Esophagus (tissue), 2 donors: ENCODE results near the gene FGFRL1. TPM values are rescaled to one million over a fixed set of nuclear protein-coding genes. Genes with fewer than 3 reads are reported as not detected.
"Not testable (repeated sequence)": the region's sequence is repeated elsewhere in the genome, so short reads cannot be mapped to it uniquely, and the experiment has no call there.

ENCODE experiments used
- H3K27ac ChIP-seq, 2 donors: one replicate each; pipeline ENCODE4 v1.5.1; 2013; ENCODE audit warnings: low read depth in 2 of 2, mild to moderate bottlenecking in 2 of 2, inconsistent platforms in 1 of 2, low read length in 1 of 2, moderate library complexity in 1 of 2
- H3K27me3 ChIP-seq, 2 donors: one replicate each; pipeline ENCODE4 v1.6.1; 2013; ENCODE audit warnings: low read length in 2 of 2, control low read depth in 1 of 2, mild to moderate bottlenecking in 1 of 2; ENCODE audit not compliant: insufficient read depth in 2 of 2, control insufficient read depth in 1 of 2
- H3K36me3 ChIP-seq, 2 donors: one replicate each; pipeline ENCODE4 v1.6.1; 2013; ENCODE audit warnings: low read length in 1 of 2; ENCODE audit not compliant: control insufficient read depth in 2 of 2, insufficient read depth in 2 of 2
- H3K4me1 ChIP-seq, 2 donors: one replicate each; pipeline ENCODE4 v1.6.1; 2013; ENCODE audit warnings: low read length in 1 of 2; ENCODE audit not compliant: control insufficient read depth in 2 of 2, insufficient read depth in 2 of 2
- H3K4me3 ChIP-seq, 2 donors: one replicate each; pipeline ENCODE4 v1.5.1; 2013; ENCODE audit warnings: low read length in 2 of 2, mild to moderate bottlenecking in 2 of 2, low read depth in 1 of 2, moderate library complexity in 1 of 2
- H3K9me3 ChIP-seq, 2 donors: one replicate each; pipeline ENCODE4 v1.6.1; 2013; ENCODE audit warnings: mild to moderate bottlenecking in 2 of 2, low read depth in 1 of 2, low read length in 1 of 2, moderate library complexity in 1 of 2; ENCODE audit not compliant: control insufficient read depth in 2 of 2, insufficient read depth in 1 of 2
- WGBS, 2 donors: extraction: QIAGEN DNeasy Blood & Tissue Kit; methylation state at CpG; one replicate each; pipeline ENCODE4 v1.1.7; 2013; 5-methylcytosine and 5-hydroxymethylcytosine counted together
- polyA plus RNA-seq, 2 donors: library from polyadenylated mRNA; stranded (reverse); fragments of 200-250 nt; gene quantifications; one replicate each; pipeline ENCODE4 v1.2.3, GENCODE V29; 2013
- donor health status: healthy with polysubstance abuse.
- donor health status: Bipolar disorder and iron deficiency.

Gene FGFRL1
- polyA plus RNA-seq, 2 donors, result 2.3 to 3.4 TPM

DNA sequence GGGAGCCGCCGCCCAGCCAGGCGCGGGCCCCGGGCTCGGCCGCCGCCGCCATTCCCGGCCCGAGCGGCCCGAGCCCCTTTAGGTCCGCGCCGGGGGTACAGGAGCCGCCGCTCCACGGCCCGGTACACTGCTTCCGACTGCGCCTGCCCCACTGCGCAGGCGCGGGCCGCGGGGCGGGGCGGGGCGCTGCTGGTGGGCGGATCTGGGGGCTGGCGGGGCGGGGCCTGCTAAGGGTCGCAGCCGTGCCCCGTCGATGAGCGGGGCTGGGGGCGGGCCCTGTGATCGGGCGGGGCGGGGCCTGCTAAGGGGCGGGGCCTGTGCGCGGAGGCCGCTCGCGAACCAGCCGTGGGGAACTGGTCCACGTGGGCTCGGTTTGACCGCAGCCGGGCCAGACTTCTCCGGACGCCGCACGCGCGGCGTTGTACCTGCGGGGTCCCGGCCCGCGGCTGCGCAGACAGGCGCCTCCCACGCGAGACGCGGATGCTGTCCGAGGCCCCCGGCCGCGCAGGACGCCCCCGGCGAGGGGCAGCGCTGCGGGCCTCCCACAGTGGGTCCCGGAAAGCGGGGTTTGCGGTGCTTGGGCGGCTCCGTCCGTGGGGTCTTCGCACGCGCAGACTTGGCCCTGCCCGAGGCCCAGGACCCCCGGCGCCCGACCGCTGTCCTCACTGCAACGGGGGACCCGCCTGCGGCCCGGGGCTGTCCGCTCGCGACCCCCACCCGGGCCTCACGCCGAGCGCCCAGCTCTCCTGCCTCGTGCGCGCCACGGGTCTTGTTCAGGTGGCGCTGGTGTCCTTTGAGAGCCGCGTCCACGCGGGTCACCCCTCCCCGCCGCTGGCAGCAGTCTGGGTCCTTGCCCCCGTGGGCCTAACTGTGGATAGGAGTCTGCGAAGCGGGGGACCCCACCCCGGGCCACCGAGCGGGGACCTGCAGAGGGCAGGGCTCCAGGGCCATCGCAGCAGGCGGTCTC lies 37.7 kb upstream of the FGFRL1 start, which contains the start of gene DGKQ:
Gene DGKQ, minus strand, starts transcription at position 139 of the 967 bp plus-strand sequence. Its CDS starts 87 bp downstream, at position 52.
- WGBS, 2 donors, result 25 to 41% methylated on average over 79 to 123 of the region's 123 CpGs
- no peaks in the 10 kb centered on the region for H3K27me3 ChIP-seq
- no peaks in the 10 kb centered on the region for H3K9me3 ChIP-seq
- peaks cover 11 to 25% of the 10 kb centered on the region in 2 donors for H3K4me1 ChIP-seq
- peak within 1 kb of the TSS; percentile 26 to 48 for H3K27ac ChIP-seq
- H3K4me3 ChIP-seq, result peak within 1 kb of the TSS; percentile 60 to 83
- no peaks in the 10 kb centered on the region for H3K36me3 ChIP-seq

DNA sequence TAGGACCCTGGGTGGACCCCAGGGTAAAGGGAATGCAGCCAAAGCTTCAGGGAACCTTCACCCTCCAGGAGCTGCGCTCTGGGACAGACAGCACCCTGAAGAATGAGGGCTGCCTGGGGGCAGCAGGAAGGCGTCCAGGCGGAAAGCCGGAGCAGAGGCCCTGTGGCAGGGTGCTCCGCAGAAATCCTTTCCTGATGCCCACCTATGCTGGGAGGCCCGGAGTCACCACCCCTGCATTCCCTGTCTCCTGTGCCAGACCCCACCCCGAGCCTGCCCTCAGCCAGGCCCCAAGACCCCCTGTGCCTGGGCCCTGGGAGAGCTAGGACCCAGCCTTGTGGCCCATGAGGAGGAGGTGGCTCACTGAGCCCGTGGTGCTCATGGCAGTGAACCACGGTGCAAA lies 36.8 kb upstream of the FGFRL1 start:
- Histone ChIP-seq H3K9me3 (no peaks in the 10 kb centered on the region), H3K4me1 (peaks cover 11 to 20% of the 10 kb centered on the region in 2 donors), H3K27ac (no peak overlapping the region), H3K36me3 (no peaks in the 10 kb centered on the region), H3K4me3 (no peak overlapping the region), H3K27me3 (no peaks in the 10 kb centered on the region)
- WGBS, 2 donors, result 88 to 90% methylated on average over 8 to 9 of the region's 9 CpGs

DNA sequence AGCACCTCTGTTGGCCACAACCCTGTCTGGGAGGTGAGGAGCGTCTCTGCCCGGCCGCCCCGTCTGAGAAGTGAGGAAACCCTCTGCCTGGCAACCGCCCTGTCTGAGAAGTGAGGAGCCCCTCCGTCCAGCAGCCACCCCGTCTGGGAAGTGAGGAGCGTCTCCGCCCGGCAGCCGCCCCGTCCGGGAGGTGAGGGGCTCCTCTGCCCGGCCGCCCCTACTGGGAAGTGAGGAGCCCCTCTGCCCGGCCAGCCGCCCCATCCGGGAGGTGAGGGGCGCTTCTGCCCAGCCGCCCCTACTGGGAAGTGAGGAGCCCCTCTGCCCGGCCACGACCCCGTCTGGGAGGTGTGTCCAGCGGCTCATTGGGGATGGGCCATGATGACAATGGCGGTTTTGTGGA lies 35.4 kb upstream of the FGFRL1 start:
- H3K4me3 ChIP-seq, H3K36me3 ChIP-seq, H3K27me3 ChIP-seq, H3K9me3 ChIP-seq, H3K27ac ChIP-seq: not testable (repeated sequence)
- WGBS, 2 donors, result 95 to 97% methylated on average over 16 to 24 of the region's 25 CpGs
- H3K4me1 ChIP-seq, result peaks cover 11 to 16% of the 10 kb centered on the region in 2 donors

DNA sequence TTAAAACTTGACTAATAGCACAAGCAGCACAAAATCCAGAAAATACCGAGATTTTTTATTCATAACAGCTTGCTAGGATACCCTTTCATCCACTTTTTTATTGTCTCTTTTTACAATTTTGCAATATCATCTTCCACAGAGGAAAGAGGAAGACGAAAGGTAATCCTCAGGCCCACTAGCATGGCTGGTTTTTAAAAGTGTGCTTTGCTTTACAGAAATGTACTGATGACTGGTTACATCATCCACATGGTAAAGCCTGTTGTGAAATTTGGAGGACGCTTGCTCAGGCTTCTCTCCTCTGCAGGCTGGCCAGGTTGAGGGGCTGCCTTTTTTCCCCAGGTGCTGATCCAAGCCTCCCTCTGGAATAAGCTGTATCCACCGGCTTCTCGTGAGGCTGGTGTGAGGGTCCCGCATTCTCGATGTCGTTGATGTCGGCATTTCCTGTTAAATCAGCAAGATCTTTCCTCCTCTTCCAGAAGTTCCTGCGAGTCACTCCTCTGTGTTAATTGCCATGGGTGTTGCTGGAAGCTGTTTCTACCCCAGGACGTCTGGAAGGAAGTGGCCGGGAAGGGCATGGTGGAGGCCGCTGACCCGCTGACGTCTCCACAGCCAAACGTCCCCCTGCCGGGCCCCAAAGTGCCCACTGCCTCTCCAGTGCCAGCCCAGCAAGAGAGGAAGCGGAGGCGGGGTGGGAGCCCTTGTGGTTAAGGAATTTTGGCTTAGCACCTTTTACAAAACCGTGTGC lies 32.3 kb upstream of the FGFRL1 start:
- Histone ChIP-seq H3K4me3 (no peak overlapping the region), H3K4me1 (no peaks in the 10 kb centered on the region), H3K36me3 (no peaks in the 10 kb centered on the region), H3K27ac (no peak overlapping the region), H3K9me3 (no peaks in the 10 kb centered on the region), H3K27me3 (no peaks in the 10 kb centered on the region)
- WGBS, 2 donors, result 66 to 72% methylated on average over 20 of the region's 20 CpGs

DNA sequence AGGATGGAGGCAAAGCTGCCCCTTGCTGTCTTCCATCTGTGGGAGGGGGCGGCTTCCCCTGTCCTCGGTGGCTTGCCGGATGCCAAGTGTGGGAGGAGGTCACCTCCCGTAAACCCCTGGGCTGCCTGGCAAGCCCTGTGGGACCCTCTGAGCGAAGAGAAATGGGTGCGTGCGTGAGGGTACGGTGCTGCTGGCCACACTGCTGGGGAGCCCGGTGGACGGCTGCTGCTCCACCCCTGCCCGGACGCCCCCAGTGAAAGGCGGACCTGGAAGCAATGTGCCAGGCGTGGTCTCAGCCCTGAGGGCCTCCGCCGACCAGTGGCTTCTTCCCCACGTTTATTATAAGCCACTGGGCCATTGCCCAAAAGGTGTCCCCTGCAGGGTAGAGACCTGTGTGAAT lies 29.1 kb upstream of the FGFRL1 start:
- H3K27me3 ChIP-seq, result no peaks in the 10 kb centered on the region
- H3K27ac ChIP-seq, result no peak overlapping the region
- H3K36me3 ChIP-seq, result no peaks in the 10 kb centered on the region
- no peak overlapping the region for H3K4me3 ChIP-seq
- 91 to 93% methylated on average over 17 of the region's 17 CpGs for WGBS, 2 donors
- H3K9me3 ChIP-seq, result no peaks in the 10 kb centered on the region
- peaks cover 0 to 2% of the 10 kb centered on the region in 2 donors for H3K4me1 ChIP-seq

DNA sequence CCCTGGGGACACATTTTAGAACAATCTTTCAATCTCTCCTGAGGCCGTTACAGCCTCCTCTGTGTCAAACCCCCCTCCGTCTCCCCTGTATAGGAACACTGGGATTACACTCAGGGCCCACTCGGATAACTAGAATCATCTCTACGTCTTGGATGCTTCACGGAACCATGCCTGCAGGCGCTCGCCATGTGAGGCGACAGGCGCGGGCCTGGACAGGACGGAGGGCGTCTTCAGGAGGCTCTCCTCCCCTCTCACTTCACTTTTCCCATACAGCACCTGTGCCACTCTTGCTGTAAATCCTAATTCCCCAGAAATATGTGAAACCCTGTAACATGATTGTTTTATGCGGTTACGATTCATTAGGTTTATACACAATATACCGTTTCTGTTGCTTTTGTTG lies 28.6 kb upstream of the FGFRL1 start:
- H3K36me3 ChIP-seq, result no peaks in the 10 kb centered on the region
- no peak overlapping the region for H3K4me3 ChIP-seq
- H3K9me3 ChIP-seq, result no peaks in the 10 kb centered on the region
- H3K27ac ChIP-seq, result no peak overlapping the region
- no peaks in the 10 kb centered on the region for H3K27me3 ChIP-seq
- peaks cover 4 to 7% of the 10 kb centered on the region in 2 donors for H3K4me1 ChIP-seq
- 92% methylated on average over 15 of the region's 15 CpGs for WGBS, 2 donors

DNA sequence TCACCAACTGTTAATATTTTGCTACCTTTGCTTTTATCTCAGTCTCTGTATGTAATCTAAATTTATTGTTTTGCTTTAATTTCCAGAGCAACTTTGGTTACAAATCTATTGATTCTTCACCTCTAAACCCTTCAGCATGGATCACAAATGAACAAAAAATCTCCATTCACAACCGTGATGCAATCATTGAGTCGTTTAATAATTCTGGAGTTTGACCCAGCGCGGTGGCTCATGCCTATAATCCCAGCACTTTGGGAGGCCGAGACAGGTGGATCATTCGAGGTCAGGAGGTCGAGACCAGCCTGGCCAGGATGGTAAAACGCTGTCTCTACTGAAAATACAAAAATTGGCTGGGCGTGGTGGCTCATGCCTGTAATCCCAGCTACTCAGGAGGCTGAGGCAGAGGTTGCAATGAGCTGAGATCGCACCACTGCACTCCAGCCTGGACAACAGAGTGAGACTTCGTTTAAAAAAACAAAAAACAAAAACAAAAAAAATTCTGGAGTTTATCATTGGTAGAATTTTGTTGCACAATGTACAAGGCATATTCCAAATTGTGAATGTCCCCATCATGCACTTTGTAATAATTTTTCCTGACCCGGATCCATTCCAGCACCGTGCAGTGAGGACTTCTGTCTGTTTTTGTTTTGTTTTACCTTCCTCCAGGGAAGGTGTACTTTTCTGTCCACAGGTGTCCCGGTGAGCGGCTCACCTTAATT lies 26.9 kb upstream of the FGFRL1 start:
- H3K27me3 ChIP-seq, result no peaks in the 10 kb centered on the region
- peaks cover 4 to 11% of the 10 kb centered on the region in 2 donors for H3K4me1 ChIP-seq
- H3K27ac ChIP-seq, result no peak overlapping the region
- WGBS, 2 donors, result 66 to 74% methylated on average over 15 of the region's 15 CpGs
- peaks cover 0 to 2% of the 10 kb centered on the region in 2 donors for H3K36me3 ChIP-seq
- H3K4me3 ChIP-seq, result peak overlapping the region in 1 of 2 donors; percentile 9
- no peaks in the 10 kb centered on the region for H3K9me3 ChIP-seq

DNA sequence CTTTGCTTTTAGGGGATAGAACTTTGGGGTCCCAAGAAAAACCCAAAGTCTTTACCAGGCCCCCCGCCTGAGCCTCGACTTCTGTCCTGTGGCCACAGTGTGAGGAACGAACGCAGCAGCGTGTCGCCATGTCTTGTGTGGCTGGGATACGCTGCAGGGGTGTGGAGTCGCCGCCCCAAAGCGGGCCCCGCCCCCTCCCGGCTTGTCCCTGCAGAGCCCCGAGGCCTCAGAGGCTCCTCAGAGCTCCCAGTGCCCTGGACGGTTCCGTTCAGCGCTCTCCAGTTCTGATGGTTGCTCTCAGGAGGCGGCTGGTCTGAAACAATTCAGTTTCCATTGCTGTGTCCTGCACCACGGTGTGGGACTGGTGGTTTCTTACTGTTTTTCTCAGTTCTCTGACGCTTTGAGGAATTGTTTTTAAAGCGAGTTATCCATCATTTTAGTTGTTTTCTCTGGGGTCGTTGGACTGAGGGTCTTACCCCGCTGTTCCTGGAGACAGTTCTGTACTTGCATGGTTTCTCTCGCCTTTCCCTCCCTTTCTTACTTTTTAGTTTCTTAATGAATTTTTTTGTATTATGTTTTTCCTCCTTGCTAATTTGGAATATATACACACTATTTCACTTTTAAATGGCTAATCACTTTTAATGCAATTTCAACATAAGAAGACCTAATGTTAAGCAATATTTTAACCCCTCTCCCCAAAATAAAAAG lies 26.1 kb upstream of the FGFRL1 start:
- H3K36me3 ChIP-seq, result peaks cover under 1 to 10% of the 10 kb centered on the region in 2 donors
- H3K9me3 ChIP-seq, result no peaks in the 10 kb centered on the region
- no peaks in the 10 kb centered on the region for H3K27me3 ChIP-seq
- peak overlapping the region in 1 of 2 donors; percentile 9 for H3K4me3 ChIP-seq
- WGBS, 2 donors, result 38 to 39% methylated on average over 22 to 23 of the region's 23 CpGs
- peaks cover 4 to 11% of the 10 kb centered on the region in 2 donors for H3K4me1 ChIP-seq
- H3K27ac ChIP-seq, result no peak overlapping the region
